ENCODE results near the gene PRDX2.

Gene PRDX2

DNA sequence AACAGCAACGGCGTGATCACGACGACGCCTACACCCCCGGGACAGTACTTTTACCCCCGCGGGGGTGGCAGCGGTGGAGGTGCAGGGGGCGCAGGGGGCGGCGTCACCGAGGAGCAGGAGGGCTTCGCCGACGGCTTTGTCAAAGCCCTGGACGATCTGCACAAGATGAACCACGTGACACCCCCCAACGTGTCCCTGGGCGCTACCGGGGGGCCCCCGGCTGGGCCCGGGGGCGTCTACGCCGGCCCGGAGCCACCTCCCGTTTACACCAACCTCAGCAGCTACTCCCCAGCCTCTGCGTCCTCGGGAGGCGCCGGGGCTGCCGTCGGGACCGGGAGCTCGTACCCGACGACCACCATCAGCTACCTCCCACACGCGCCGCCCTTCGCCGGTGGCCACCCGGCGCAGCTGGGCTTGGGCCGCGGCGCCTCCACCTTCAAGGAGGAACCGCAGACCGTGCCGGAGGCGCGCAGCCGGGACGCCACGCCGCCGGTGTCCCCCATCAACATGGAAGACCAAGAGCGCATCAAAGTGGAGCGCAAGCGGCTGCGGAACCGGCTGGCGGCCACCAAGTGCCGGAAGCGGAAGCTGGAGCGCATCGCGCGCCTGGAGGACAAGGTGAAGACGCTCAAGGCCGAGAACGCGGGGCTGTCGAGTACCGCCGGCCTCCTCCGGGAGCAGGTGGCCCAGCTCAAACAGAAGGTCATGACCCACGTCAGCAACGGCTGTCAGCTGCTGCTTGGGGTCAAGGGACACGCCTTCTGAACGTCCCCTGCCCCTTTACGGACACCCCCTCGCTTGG, 9.3 kb downstream of the PRDX2 start:
- DNase-seq (ENCODE audit: low read depth): peak; percentile 61

DNA sequence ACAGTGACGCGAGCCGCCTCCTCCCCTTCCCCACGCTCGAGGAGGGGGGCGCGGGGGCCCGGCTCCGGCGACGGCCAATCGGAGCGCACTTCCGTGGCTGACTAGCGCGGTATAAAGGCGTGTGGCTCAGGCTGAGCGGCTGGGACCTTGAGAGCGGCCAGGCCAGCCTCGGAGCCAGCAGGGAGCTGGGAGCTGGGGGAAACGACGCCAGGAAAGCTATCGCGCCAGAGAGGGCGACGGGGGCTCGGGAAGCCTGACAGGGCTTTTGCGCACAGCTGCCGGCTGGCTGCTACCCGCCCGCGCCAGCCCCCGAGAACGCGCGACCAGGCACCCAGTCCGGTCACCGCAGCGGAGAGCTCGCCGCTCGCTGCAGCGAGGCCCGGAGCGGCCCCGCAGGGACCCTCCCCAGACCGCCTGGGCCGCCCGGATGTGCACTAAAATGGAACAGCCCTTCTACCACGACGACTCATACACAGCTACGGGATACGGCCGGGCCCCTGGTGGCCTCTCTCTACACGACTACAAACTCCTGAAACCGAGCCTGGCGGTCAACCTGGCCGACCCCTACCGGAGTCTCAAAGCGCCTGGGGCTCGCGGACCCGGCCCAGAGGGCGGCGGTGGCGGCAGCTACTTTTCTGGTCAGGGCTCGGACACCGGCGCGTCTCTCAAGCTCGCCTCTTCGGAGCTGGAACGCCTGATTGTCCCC, 10.1 kb downstream of the PRDX2 start, which contains the start of gene JUNB:
Gene JUNB (plus strand): TSS at position 142 of the 706 bp plus-strand sequence. CDS start 286 bp downstream, at position 428.
- peak; percentile 96 for DNase-seq (ENCODE audit: low read depth)

DNA sequence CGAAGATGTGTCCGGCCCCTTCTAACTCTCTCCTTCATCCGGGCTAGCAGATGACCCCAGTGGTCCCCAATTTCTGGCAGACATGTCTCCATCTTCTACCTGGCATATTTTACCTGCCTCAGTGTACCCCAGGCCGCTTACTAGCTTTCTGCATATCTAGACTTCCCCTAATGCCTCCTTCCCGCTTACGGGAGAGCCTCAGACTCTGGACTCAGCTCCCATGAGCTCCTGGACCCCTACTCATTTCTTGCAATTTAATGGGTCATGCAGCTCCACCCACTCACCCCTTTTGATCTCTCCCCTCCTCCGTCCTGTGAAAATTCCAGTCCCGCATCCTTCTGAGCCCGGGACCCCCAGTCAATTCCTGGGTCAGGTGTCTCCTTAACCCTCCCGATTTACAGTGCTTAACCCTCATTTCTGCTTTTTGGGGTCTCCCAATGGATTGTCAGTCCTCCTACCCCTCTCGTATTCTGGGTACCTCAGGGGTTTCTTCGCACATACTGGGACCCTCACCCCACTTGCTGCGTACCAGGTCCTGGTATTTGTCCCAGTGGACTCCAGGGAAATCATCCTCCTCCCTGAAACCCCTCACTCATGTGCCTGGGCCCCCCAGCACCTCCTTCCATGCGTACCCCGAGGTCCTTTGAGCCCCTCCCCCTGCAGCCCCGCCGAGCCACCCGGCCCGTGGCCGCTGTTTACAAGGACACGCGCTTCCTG, 10.8 kb downstream of the PRDX2 start:
- DNase-seq (ENCODE audit: low read depth): no peak

DNA sequence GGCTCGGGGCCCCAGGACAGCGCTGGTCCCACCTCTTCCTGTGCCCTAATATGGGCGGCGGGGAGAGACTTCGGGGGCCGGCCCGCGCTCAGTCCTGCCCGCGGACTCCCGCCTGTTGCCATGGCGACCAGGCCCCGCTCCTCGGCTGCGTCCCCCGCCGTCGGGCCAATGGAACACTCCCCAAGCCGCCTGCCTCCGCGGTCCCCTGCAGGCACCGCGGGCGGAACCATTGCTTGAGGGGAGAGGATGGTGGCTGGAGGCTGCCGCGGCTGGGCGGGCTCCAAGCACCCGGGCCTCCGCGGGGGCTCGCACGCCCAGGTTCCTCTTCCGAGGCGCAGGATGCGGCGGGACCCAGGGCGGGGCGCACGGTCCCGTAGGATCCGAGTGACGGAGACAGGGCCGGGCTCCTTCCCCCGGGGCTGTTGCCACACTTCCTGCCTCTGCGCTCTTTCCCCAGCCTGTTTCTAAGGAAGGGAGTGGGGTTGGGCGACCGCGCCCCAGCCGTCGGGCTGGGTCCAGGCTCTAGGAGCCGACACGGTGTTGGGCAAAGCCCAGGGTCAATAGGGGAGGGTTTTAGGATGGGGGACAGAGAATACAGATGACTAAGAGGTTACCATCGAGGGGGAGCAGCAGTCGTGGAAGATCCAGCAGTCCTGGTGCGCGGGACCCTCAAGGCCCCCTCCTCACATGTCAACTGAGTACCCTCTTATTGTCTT, 11.5 kb downstream of the PRDX2 start:
- DNase-seq (ENCODE audit: low read depth): peak; percentile 84

DNA sequence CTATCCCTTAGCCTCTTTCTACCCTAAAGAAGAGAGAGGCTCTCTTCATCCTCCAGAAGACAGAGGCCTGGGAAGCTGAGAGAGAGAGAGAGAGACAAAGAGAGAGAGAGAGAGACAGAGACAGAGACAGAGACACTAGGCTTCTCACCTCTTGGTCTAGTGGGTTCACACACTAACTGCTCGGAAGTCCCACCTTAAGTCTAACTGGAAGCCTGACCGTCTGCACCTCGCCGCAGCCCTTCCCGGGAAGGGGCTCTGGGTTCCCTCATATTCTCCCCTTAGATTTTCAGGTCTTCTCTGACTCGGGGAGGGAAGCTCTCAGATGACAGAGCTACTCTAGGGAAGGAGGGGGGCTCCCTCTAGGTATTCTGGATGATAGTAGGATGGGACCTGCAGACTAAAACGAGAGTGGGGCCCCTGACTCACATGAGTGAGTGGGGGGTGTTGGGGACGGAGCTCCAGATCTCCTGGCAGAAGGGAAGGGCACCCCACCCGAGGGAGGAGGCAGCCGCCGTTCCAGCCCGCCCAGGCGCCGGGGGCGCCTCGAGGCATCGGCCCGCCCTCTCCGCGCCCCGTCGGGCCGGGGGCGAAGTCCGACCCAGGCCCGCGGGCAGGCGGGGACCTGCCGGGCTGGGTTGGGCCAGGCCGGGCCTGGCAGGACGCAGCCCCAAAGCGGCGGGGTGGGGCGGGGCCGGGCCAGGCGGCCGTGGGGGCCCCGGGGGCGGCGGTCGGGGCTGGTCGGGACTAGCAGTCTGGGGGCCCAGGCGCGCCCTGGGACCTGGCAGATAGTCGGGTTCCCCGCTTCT, 12.3 kb downstream of the PRDX2 start:
- DNase-seq (ENCODE audit: low read depth): no peak

DNA sequence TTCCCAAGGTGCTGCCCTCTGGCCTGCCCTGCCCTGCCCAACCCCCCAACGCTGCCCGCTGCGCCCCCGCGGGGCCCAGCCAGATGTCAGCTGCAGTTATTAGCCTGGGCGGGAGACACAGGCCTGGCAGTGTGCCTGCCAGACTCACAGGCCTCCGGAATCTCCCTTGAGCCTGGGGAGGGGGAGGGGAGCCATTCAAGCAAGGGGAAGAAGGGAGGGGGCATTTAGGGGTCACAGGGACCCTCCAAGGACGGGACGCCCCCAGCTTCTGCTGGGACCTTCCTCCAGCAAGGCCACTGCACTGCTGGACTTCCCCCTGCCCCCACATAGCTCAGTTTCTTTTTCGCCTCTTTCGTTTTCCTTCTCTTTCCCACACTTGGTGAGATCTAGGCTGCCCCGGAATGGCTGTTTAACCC, 12.9 kb downstream of the PRDX2 start:
- no peak for DNase-seq (ENCODE audit: low read depth)

DNA sequence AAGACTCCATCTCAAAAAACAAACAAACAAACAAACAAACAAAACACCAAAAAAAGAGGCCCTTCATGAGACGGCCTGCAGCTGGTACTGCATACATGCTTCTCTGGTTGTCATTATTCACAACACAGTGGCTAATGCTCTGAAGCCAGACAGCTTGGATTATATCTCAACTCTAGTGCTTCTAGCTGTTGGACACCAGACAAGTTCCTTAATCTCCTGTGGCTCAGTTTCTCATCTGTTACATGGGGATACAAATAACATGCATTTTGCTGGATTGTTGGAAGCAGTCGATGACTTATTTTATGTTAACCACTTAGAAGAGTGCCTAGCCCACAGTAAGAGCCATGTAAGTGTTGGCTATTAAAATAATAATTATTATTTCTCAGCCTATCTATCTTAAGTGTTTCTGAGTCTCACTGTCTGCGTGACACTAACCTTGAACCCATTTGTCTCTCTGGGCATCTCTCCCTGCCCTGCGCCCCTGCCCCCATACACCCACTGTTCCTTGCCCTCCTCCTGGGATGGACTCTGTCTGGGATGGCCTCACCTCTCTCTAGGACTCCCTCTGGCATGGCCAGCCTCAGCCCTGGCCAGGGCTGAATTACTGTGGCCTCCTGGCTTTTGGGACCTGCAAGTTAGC, 13.4 kb downstream of the PRDX2 start:
- DNase-seq (ENCODE audit: low read depth): no peak

DNA sequence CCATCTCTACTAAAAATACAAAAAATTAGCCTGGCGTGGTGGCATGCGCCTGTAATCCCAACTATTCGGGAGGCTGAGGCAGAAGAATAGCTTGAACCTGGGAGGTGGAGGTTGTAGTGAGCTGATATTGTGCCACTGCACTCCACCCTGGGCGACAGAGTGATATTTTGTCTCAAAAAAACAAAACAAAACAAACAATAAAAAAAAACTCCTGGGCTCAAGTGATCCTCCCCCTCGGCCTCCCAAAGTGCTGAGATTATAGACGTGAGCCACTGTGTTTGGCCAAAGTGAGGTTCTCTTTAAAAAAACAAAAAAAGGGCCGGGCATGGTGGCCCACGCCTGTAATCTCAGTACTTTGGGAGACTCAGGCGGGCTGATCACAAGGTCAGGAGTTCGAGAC, 14.1 kb downstream of the PRDX2 start:
- no peak for DNase-seq (ENCODE audit: low read depth)

DNA sequence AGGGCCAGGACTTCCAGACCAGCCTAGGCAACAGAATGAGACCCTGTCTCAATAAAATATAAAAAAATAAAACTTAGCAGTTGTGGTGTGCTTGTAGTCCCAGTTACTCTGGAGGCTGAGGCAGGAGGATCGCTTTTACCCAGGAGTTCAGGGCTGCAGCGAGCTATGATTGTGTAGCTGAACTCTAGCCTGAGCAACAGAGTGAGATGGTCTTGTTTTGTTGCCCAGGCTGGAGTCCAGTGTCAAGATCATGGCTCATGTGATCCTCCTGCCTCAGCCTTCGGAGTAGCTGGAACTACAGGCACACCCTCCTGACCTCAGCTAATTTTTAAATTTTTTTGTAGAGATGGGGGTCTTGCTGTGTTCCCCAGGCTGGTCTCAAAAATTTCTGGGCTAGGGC, 14.6 kb downstream of the PRDX2 start:
- no peak for DNase-seq (ENCODE audit: low read depth)

DNA sequence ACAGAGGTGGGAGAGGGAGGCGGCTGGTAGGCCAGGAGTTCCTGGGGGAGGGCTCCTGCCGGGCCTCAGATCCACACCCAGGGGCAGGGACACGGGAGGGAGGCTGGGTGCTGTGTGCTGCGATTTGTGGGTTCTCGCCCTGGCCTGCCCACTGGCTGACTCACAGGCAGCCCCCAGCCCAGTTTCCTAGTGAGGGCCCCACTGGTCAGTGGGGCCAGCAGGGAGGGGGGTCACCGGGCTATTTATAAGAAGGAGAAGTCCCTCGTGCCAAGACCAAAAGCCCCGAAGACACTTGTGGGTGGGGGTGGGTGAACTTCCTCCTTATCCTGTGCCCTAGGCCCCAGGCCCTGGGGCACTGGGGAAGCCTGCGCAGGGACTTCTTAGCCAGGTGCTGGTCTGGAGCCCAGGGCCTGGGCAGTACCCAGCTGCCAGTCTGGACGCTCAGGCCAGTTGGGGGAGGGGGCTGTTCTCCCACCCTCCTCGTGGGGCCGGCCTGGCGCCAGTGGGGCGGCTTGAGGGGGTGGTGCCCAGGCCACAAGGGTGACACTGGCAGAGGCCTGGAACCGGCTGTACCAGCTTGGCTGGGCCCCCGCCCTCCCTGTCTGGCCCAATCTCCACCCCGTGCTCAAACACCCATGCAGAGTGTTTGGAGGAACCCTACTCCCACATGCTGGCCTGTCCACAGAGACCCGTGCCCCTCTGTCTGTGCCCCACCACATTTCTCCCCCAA, 15.3 kb downstream of the PRDX2 start:
- DNase-seq (ENCODE audit: low read depth): no peak

DNA sequence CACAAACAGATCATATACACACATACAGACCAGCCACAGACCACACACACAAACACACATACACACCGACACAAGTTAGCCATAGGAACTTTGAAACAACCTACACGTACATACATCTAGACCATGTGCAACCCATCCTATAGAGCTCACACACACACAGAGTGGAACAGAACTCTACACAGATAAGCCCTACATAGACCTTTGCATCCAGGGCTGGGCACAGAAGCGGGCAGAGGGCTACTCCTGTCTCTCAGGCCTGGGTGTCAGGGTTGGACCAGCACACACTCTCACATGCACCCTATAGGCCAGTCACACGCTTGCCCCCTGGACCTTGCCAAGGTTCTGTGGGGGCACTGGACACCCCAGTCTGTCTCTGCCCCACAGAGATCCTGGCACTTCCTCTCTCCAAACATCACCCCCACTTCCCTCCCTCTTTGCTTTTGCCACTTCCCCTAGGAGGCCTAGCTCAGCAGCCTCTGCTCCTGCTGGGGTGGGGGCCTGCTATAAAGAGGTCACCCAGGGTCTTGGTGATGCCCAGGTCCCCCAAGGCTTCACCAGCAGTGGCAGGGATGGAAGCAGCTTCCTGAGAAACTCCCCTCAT, 16.1 kb downstream of the PRDX2 start:
- no peak for DNase-seq (ENCODE audit: low read depth)

DNA sequence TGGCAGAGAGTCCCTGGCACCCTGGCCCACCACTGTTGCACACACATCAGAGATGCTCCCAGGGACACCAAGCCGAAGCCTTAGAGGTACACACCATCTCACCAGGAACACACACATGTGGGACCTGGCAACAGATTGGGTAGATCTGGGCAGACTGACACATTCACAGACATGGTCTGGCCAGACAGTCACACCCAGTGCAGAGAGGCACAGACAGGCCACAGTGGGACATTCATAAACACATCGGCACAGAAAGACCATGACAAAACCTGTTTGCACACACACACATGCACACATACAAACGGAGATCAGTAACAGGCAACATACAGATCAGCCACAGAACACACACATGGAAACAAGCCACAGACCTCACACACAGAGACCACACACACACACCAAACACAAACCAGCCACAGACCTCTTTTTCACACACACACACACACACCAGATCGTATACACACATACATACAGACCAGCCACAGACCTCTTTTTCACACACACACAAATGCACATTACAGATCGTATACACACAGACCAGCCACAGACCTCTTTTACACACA, 16.6 kb downstream of the PRDX2 start:
- DNase-seq (ENCODE audit: low read depth): no peak

DNA sequence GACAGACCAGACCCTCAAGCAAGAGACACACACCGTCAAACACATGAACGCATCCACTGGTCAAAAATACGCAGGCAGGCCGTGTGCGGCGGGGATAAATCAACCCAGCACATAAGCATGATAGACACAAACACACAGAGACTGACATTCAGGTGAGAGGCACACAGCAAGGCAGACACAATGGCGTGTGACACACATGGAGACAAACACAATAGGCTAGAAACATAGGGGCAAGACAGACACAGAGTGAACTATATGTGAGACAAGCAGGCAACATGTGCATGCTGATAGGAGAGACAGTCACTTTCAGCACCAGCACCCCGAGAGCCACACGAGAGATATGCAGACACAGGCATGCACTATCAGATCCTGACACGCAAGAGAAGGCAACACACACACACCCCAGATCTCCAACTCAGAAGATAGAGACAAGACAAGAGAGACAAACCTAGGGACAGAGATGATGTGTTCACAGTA, 17.2 kb downstream of the PRDX2 start:
- DNase-seq (ENCODE audit: low read depth): no peak

DNA sequence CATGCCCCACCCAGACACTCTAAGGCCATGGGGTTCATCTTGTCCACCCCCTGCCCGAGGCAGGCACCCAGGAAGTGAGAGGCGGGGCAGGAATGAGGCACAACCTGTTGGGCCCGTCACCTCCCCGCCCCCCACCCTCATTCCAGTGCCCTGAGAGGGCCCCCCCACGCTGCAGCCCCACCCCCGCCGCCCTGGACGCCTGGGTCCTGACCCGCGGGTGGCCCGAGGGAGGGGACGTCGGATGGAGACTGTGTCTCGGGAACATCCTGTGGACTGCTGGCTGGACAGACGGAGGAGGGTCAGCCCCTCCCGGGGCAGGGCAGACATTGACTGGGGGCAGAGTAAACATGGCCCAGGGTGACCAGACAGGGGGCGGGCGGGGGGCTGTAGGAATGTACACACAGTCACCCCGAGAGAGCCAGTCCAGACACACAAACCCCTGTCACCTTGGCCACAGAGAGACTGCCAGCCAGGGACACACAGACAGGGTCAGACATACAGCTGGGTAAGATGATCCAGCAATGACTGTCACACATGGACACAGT, 17.7 kb downstream of the PRDX2 start:
- no peak for DNase-seq (ENCODE audit: low read depth)

DNA sequence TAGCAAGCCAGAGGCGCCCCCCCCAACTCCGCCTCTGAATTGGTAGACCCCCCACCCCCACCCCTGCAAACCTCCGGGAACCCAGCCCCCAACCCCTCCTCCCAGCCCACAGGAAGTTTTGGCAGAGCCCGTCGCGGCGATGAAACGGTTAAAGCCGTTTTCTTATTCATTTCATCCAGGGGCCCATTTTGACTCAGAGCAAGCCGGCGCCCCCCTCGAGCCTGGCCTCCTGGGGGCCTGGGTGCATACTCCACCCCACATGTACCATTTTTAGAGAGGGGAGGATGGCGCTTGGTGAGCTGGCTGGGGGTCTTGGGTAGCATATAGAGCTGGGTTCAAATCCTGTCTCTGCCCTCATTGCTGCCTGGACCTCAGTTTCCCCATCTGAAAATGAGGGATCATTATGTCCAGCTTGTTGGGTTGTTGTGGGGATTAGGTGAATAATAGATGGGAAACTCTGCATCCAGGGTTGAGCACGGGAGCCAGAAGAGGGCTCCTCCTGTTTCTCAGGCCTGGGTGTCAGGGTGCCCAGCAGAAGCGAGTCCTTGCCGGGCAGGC, 18.2 kb downstream of the PRDX2 start:
- DNase-seq (ENCODE audit: low read depth): no peak

DNA sequence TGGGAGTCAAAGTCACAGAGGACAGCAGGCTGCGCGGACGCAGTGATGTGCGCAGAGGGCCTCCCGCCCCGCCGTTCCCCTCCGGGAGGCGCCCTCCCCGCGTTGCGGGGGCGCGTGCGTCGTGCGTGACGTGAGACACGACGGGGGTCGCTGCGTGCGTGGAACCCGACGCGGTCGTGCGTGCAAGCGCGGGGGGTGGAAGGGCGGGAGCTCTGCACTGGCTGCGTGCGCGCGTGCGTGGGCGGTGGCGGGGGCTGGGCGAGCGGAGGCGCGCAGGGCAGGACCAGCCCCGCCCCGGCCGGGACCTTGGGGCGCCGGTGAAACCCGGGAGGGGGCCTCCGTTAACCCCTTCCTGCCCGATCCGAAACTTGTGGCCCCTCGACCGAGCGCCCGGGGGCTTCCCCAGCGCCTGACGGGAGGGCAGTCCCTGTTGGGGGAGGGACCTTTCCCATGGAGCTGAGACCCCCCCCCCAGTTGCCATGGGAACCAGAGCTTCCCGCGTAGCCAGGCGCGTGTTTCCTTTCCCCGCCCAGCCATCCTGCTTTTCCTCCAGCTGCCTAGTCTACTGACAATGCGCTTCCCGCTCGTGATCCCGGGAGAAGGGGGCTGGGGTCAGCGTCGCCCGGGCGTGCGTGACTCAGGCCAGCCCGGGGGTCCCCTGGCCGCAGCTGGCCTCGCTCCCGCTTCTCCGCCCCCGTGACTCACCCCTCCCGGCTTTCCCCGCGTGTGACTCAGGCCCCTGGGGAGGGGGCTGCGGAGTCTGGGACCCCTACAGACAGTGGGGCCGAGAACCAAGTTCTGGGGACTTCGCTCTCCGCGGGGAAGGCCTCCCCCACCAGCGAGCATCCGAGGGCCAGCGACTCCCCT, 18.9 kb downstream of the PRDX2 start:
- DNase-seq (ENCODE audit: low read depth): peak; percentile 83

DNA sequence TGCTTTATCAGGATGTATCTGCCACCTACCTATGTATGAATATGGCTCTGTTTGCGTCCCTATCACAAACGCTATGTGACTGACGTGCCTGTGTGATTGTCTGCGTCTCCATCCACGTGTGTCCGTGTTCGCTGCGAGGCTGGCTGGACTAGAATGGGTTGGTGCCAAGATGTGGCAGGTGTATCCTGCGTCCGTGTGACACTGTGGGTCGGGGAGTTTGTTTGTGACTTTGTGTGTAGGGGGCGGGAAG, 19.5 kb downstream of the PRDX2 start:
- DNase-seq (ENCODE audit: low read depth): no peak

All from stimulated activated CD8-positive, alpha-beta memory T cell treated with anti-CD3 and anti-CD28 coated beads, Interleukin-12 subunit alpha, Interleukin-12 subunit beta, amount 100 ng/mL, for 1 hour (primary cell).